ENCODE data around the gene MED23. TPM values are rescaled to one million over a fixed set of nuclear protein-coding genes. Genes with fewer than 3 reads are reported as not detected.

The MED23 gene
- total RNA-seq, 1 donor from 2014 or later = 29.5 TPM

DNA sequence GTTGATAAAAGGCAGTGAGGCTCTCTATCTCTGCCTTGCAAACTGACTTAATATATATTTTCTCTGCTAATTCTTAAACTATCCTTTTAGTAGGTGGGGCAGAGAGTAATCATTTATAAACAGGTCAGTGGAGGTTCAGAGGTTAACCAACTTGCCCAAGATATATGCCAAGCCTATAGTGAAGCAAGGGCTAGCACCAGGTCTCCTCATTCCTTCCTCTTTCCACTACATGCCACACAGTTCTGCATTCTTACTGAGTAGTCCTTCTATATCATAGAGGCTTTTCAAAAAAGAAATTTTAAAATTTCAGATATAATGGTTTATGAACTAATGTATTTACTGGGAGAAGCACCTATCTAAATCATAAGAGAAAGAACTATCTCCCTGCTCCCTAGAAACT, 46.5 kb downstream of the MED23 start:
- H2AFZ ChIP-seq (ENCODE audit: low read depth, low read length) = no peak overlapping the region
- H3K27ac ChIP-seq (ENCODE audit: low read depth, low read length) = no peak overlapping the region
- H4K20me1 ChIP-seq (ENCODE audit: insufficient read depth, low read length) = no peaks in the 10 kb centered on the region
- Mint-ChIP-seq H3K4me3 (ENCODE audit: unreplicated experiment) (no peak overlapping the region), H3K4me1 (ENCODE audit: low read depth, unreplicated experiment) (no peaks in the 10 kb centered on the region), H3K36me3 (ENCODE audit: low read depth, unreplicated experiment) (peaks cover 6% of the 10 kb centered on the region), H3K27me3 (ENCODE audit: low read depth, unreplicated experiment) (no peaks in the 10 kb centered on the region), H3K9me3 (ENCODE audit: unreplicated experiment) (no peaks in the 10 kb centered on the region), H3K27ac (ENCODE audit: unreplicated experiment) (no peak overlapping the region)
- FAIRE-seq (no peak), DNase-seq (ENCODE audit: low read depth) (no peak)
- H3K4me2 ChIP-seq (ENCODE audit: low read length) = no peak overlapping the region
- no peak overlapping the region for H3K9ac ChIP-seq (ENCODE audit: low read length)
- H3K4me1 ChIP-seq (ENCODE audit: insufficient read depth, low read length) = no peaks in the 10 kb centered on the region
- no peaks in the 10 kb centered on the region for H3K9me3 ChIP-seq (ENCODE audit: insufficient read depth, low read depth, low read length)
- H3K27me3 ChIP-seq (ENCODE audit: insufficient read depth, low read length) = no peaks in the 10 kb centered on the region
- H3K4me3 ChIP-seq (ENCODE audit: insufficient read depth, low read depth, low read length) = no peak overlapping the region
- peaks cover 31% of the 10 kb centered on the region for H3K36me3 ChIP-seq (ENCODE audit: insufficient read depth, low read length)
- no peak for TF ChIP-seq EZH2 (IDR thresholded peaks at IDR 0.05; ENCODE audit: insufficient read depth, low read length)
- TF ChIP-seq, protein P1, sequence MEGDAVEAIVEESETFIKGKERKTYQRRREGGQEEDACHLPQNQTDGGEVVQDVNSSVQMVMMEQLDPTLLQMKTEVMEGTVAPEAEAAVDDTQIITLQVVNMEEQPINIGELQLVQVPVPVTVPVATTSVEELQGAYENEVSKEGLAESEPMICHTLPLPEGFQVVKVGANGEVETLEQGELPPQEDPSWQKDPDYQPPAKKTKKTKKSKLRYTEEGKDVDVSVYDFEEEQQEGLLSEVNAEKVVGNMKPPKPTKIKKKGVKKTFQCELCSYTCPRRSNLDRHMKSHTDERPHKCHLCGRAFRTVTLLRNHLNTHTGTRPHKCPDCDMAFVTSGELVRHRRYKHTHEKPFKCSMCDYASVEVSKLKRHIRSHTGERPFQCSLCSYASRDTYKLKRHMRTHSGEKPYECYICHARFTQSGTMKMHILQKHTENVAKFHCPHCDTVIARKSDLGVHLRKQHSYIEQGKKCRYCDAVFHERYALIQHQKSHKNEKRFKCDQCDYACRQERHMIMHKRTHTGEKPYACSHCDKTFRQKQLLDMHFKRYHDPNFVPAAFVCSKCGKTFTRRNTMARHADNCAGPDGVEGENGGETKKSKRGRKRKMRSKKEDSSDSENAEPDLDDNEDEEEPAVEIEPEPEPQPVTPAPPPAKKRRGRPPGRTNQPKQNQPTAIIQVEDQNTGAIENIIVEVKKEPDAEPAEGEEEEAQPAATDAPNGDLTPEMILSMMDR (IDR thresholded peaks at IDR 0.05; ENCODE audit: insufficient read depth, low read depth, low read length) = no peak
- H3K79me2 ChIP-seq (ENCODE audit: insufficient read depth, low read length) = no peaks in the 10 kb centered on the region

GRCh38 chr6:131575834-131576478, 52.1 kb downstream of the MED23 start:
- DNase-seq (ENCODE audit: low read depth) (no peak), FAIRE-seq (no peak)
- H3K9me3 Mint-ChIP-seq (ENCODE audit: unreplicated experiment) = no peaks in the 10 kb centered on the region
- Histone ChIP-seq H3K36me3 (ENCODE audit: insufficient read depth, low read length) (peaks cover 5% of the 10 kb centered on the region), H3K27me3 (ENCODE audit: insufficient read depth, low read length) (no peaks in the 10 kb centered on the region), H2AFZ (ENCODE audit: low read depth, low read length) (no peak overlapping the region), H4K20me1 (ENCODE audit: insufficient read depth, low read length) (no peaks in the 10 kb centered on the region), H3K4me1 (ENCODE audit: insufficient read depth, low read length) (no peaks in the 10 kb centered on the region), H3K4me3 (ENCODE audit: insufficient read depth, low read depth, low read length) (no peak overlapping the region), H3K9ac (ENCODE audit: low read length) (no peak overlapping the region), H3K9me3 (ENCODE audit: insufficient read depth, low read depth, low read length) (no peaks in the 10 kb centered on the region), H3K4me2 (ENCODE audit: low read length) (no peak overlapping the region), H3K79me2 (ENCODE audit: insufficient read depth, low read length) (no peaks in the 10 kb centered on the region), H3K27ac (ENCODE audit: low read depth, low read length) (no peak overlapping the region)
- peaks cover 2% of the 10 kb centered on the region for H3K36me3 Mint-ChIP-seq (ENCODE audit: low read depth, unreplicated experiment)
- no peak overlapping the region for H3K4me3 Mint-ChIP-seq (ENCODE audit: unreplicated experiment)
- no peak for TF ChIP-seq EZH2 (IDR thresholded peaks at IDR 0.05; ENCODE audit: insufficient read depth, low read length)
- TF ChIP-seq, protein P1 (IDR thresholded peaks at IDR 0.05; ENCODE audit: insufficient read depth, low read depth, low read length) = no peak
- no peak overlapping the region for H3K27ac Mint-ChIP-seq (ENCODE audit: unreplicated experiment)
- no peaks in the 10 kb centered on the region for H3K4me1 Mint-ChIP-seq (ENCODE audit: low read depth, unreplicated experiment)
- no peaks in the 10 kb centered on the region for H3K27me3 Mint-ChIP-seq (ENCODE audit: low read depth, unreplicated experiment)

DNA sequence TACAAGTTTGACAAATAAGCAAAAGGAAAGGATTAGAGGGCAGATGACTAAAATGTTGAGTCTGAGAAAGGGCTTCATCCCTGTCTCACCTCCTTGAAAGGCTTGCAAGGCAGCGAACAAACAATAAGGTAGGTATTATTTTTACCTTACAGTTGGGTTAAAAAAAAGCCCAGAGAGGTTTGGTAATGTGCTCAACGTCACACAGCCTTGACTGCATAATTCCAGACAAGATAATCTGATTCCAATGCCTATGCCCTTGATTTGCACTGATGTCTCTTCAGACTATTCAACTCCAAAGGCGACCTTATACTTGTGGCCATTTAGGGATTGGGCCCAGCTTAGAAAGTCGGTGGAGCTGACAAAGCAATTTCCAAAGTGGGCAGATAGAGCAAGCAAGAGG, 53.4 kb downstream of the MED23 start:
- no peaks in the 10 kb centered on the region for H3K4me1 ChIP-seq (ENCODE audit: insufficient read depth, low read length)
- H3K36me3 Mint-ChIP-seq (ENCODE audit: low read depth, unreplicated experiment) = peaks cover 2% of the 10 kb centered on the region
- H3K9me3 ChIP-seq (ENCODE audit: insufficient read depth, low read depth, low read length) = no peaks in the 10 kb centered on the region
- no peak overlapping the region for H3K4me3 ChIP-seq (ENCODE audit: insufficient read depth, low read depth, low read length)
- no peaks in the 10 kb centered on the region for H3K79me2 ChIP-seq (ENCODE audit: insufficient read depth, low read length)
- no peak for FAIRE-seq
- TF ChIP-seq EZH2 (IDR thresholded peaks at IDR 0.05; ENCODE audit: insufficient read depth, low read length) = no peak
- TF ChIP-seq, protein P1 (IDR thresholded peaks at IDR 0.05; ENCODE audit: insufficient read depth, low read depth, low read length) = no peak
- no peak overlapping the region for H3K27ac ChIP-seq (ENCODE audit: low read depth, low read length)
- no peaks in the 10 kb centered on the region for H3K27me3 ChIP-seq (ENCODE audit: insufficient read depth, low read length)
- no peak overlapping the region for H2AFZ ChIP-seq (ENCODE audit: low read depth, low read length)
- no peak overlapping the region for H3K4me3 Mint-ChIP-seq (ENCODE audit: unreplicated experiment)
- no peaks in the 10 kb centered on the region for H3K9me3 Mint-ChIP-seq (ENCODE audit: unreplicated experiment)
- no peaks in the 10 kb centered on the region for H4K20me1 ChIP-seq (ENCODE audit: insufficient read depth, low read length)
- no peak for DNase-seq (ENCODE audit: low read depth)
- H3K9ac ChIP-seq (ENCODE audit: low read length) = no peak overlapping the region
- H3K27me3 Mint-ChIP-seq (ENCODE audit: low read depth, unreplicated experiment) = no peaks in the 10 kb centered on the region
- H3K4me1 Mint-ChIP-seq (ENCODE audit: low read depth, unreplicated experiment) = no peaks in the 10 kb centered on the region
- H3K27ac Mint-ChIP-seq (ENCODE audit: unreplicated experiment) = no peak overlapping the region
- H3K4me2 ChIP-seq (ENCODE audit: low read length) = no peak overlapping the region
- no peaks in the 10 kb centered on the region for H3K36me3 ChIP-seq (ENCODE audit: insufficient read depth, low read length)

Measured in astrocyte (in vitro differentiated cells and primary cell).